Measurements from ENCODE around the gene MYO1H.
"Not testable (repeated sequence)": the region's sequence is repeated elsewhere in the genome, so short reads cannot be mapped to it uniquely, and the experiment has no call there.

Gene MYO1H

GRCh38 chr12:109309381-109310246, 38.1 kb upstream of the MYO1H start:
- Histone ChIP-seq H3K36me3 (ENCODE audit: control insufficient read depth in 2 of 2, insufficient read depth in 2 of 2, low read length in 2 of 2) (no peaks in the 10 kb centered on the region), H3K4me1 (ENCODE audit: control insufficient read depth, insufficient read depth, low read length) (peaks cover 14% of the 10 kb centered on the region), H3K27me3 (ENCODE audit: control insufficient read depth in 1 of 2, insufficient read depth in 2 of 2, low read length in 2 of 2) (peaks cover 21 to 39% of the 10 kb centered on the region in 2 donors), H3K9me3 (ENCODE audit: control insufficient read depth in 2 of 2, low read length in 2 of 2) (no peaks in the 10 kb centered on the region), H3K9ac (ENCODE audit: low read length in 2 of 2) (no peak overlapping the region), H3K27ac (ENCODE audit: low read length) (no peak overlapping the region), H3K4me3 (ENCODE audit: low read length in 2 of 2) (peak overlapping the region; percentile 65 to 73)

GRCh38 chr12:109310247-109311125, 37.2 kb upstream of the MYO1H start:
- Histone ChIP-seq H3K27ac (ENCODE audit: low read length) (no peak overlapping the region), H3K4me1 (ENCODE audit: control insufficient read depth, insufficient read depth, low read length) (peaks cover 14% of the 10 kb centered on the region), H3K27me3 (ENCODE audit: control insufficient read depth in 1 of 2, insufficient read depth in 2 of 2, low read length in 2 of 2) (peaks cover 18 to 39% of the 10 kb centered on the region in 2 donors), H3K36me3 (ENCODE audit: control insufficient read depth in 2 of 2, insufficient read depth in 2 of 2, low read length in 2 of 2) (no peaks in the 10 kb centered on the region), H3K9me3 (ENCODE audit: control insufficient read depth in 2 of 2, low read length in 2 of 2) (no peaks in the 10 kb centered on the region), H3K4me3 (ENCODE audit: low read length in 2 of 2) (peak overlapping the region; percentile 65 to 73), H3K9ac (ENCODE audit: low read length in 2 of 2) (no peak overlapping the region)

- not testable (repeated sequence) for H3K27me3 ChIP-seq (ENCODE audit: control insufficient read depth in 1 of 2, insufficient read depth in 2 of 2, low read length in 2 of 2)
These were observed 26.4 kb upstream of the MYO1H start for GRCh38 chr12:109321294-109321693.

GRCh38 chr12:109329003-109329402, 18.7 kb upstream of the MYO1H start:
- H3K9ac ChIP-seq (ENCODE audit: low read length in 2 of 2): no peak overlapping the region
- H3K4me1 ChIP-seq (ENCODE audit: control insufficient read depth, insufficient read depth, low read length): no peaks in the 10 kb centered on the region
- H3K9me3 ChIP-seq (ENCODE audit: control insufficient read depth in 2 of 2, low read length in 2 of 2): no peaks in the 10 kb centered on the region
- H3K27me3 ChIP-seq (ENCODE audit: control insufficient read depth in 1 of 2, insufficient read depth in 2 of 2, low read length in 2 of 2): no peaks in the 10 kb centered on the region
- no peak overlapping the region for H3K27ac ChIP-seq (ENCODE audit: low read length)
- H3K36me3 ChIP-seq (ENCODE audit: control insufficient read depth in 2 of 2, insufficient read depth in 2 of 2, low read length in 2 of 2): no peaks in the 10 kb centered on the region
- no peak overlapping the region for H3K4me3 ChIP-seq (ENCODE audit: low read length in 2 of 2)

More at GRCh38 chr12:109321294-109321693, 26.4 kb upstream of the MYO1H start:
- not testable (repeated sequence) for H3K4me1 ChIP-seq (ENCODE audit: control insufficient read depth, insufficient read depth, low read length); H3K36me3 ChIP-seq (ENCODE audit: control insufficient read depth in 2 of 2, insufficient read depth in 2 of 2, low read length in 2 of 2); H3K9me3 ChIP-seq (ENCODE audit: control insufficient read depth in 2 of 2, low read length in 2 of 2); H3K9ac ChIP-seq (ENCODE audit: low read length in 2 of 2); H3K4me3 ChIP-seq (ENCODE audit: low read length in 2 of 2); H3K27ac ChIP-seq (ENCODE audit: low read length)

GRCh38 chr12:109329686-109330085, 18.0 kb upstream of the MYO1H start:
- Histone ChIP-seq H3K4me3 (ENCODE audit: low read length in 2 of 2) (no peak overlapping the region), H3K27me3 (ENCODE audit: control insufficient read depth in 1 of 2, insufficient read depth in 2 of 2, low read length in 2 of 2) (no peaks in the 10 kb centered on the region), H3K9ac (ENCODE audit: low read length in 2 of 2) (no peak overlapping the region), H3K9me3 (ENCODE audit: control insufficient read depth in 2 of 2, low read length in 2 of 2) (no peaks in the 10 kb centered on the region), H3K27ac (ENCODE audit: low read length) (no peak overlapping the region), H3K4me1 (ENCODE audit: control insufficient read depth, insufficient read depth, low read length) (no peaks in the 10 kb centered on the region), H3K36me3 (ENCODE audit: control insufficient read depth in 2 of 2, insufficient read depth in 2 of 2, low read length in 2 of 2) (no peaks in the 10 kb centered on the region)

GRCh38 chr12:109330282-109331230, 17.1 kb upstream of the MYO1H start:
- Histone ChIP-seq H3K27ac (ENCODE audit: low read length) (no peak overlapping the region), H3K9ac (ENCODE audit: low read length in 2 of 2) (no peak overlapping the region), H3K4me1 (ENCODE audit: control insufficient read depth, insufficient read depth, low read length) (no peaks in the 10 kb centered on the region), H3K27me3 (ENCODE audit: control insufficient read depth in 1 of 2, insufficient read depth in 2 of 2, low read length in 2 of 2) (no peaks in the 10 kb centered on the region), H3K36me3 (ENCODE audit: control insufficient read depth in 2 of 2, insufficient read depth in 2 of 2, low read length in 2 of 2) (no peaks in the 10 kb centered on the region), H3K4me3 (ENCODE audit: low read length in 2 of 2) (no peak overlapping the region), H3K9me3 (ENCODE audit: control insufficient read depth in 2 of 2, low read length in 2 of 2) (no peaks in the 10 kb centered on the region)

GRCh38 chr12:109331301-109331952, 16.3 kb upstream of the MYO1H start:
- Histone ChIP-seq H3K27ac (ENCODE audit: low read length) (no peak overlapping the region), H3K9me3 (ENCODE audit: control insufficient read depth in 2 of 2, low read length in 2 of 2) (no peaks in the 10 kb centered on the region), H3K27me3 (ENCODE audit: control insufficient read depth in 1 of 2, insufficient read depth in 2 of 2, low read length in 2 of 2) (no peaks in the 10 kb centered on the region), H3K9ac (ENCODE audit: low read length in 2 of 2) (no peak overlapping the region), H3K4me3 (ENCODE audit: low read length in 2 of 2) (no peak overlapping the region), H3K4me1 (ENCODE audit: control insufficient read depth, insufficient read depth, low read length) (no peaks in the 10 kb centered on the region), H3K36me3 (ENCODE audit: control insufficient read depth in 2 of 2, insufficient read depth in 2 of 2, low read length in 2 of 2) (no peaks in the 10 kb centered on the region)

- H3K27ac ChIP-seq (ENCODE audit: low read length): no peak overlapping the region
- no peaks in the 10 kb centered on the region for H3K4me1 ChIP-seq (ENCODE audit: control insufficient read depth, insufficient read depth, low read length)
- H3K4me3 ChIP-seq (ENCODE audit: low read length in 2 of 2): no peak overlapping the region
- H3K27me3 ChIP-seq (ENCODE audit: control insufficient read depth in 1 of 2, insufficient read depth in 2 of 2, low read length in 2 of 2): no peaks in the 10 kb centered on the region
- no peaks in the 10 kb centered on the region for H3K9me3 ChIP-seq (ENCODE audit: control insufficient read depth in 2 of 2, low read length in 2 of 2)
- no peak overlapping the region for H3K9ac ChIP-seq (ENCODE audit: low read length in 2 of 2)
- H3K36me3 ChIP-seq (ENCODE audit: control insufficient read depth in 2 of 2, insufficient read depth in 2 of 2, low read length in 2 of 2): no peaks in the 10 kb centered on the region
These were observed 12.8 kb upstream of the MYO1H start for GRCh38 chr12:109334887-109335286.

- H3K9me3 ChIP-seq (ENCODE audit: control insufficient read depth in 2 of 2, low read length in 2 of 2): no peaks in the 10 kb centered on the region
- no peak overlapping the region for H3K9ac ChIP-seq (ENCODE audit: low read length in 2 of 2)
- no peak overlapping the region for H3K4me3 ChIP-seq (ENCODE audit: low read length in 2 of 2)
- H3K27ac ChIP-seq (ENCODE audit: low read length): no peak overlapping the region
- H3K4me1 ChIP-seq (ENCODE audit: control insufficient read depth, insufficient read depth, low read length): no peaks in the 10 kb centered on the region
- no peaks in the 10 kb centered on the region for H3K36me3 ChIP-seq (ENCODE audit: control insufficient read depth in 2 of 2, insufficient read depth in 2 of 2, low read length in 2 of 2)
- H3K27me3 ChIP-seq (ENCODE audit: control insufficient read depth in 1 of 2, insufficient read depth in 2 of 2, low read length in 2 of 2): no peaks in the 10 kb centered on the region
These were observed 11.1 kb upstream of the MYO1H start for GRCh38 chr12:109336593-109336992.

GRCh38 chr12:109343677-109344076, 4.0 kb upstream of the MYO1H start:
- Histone ChIP-seq H3K9me3 (ENCODE audit: control insufficient read depth in 2 of 2, low read length in 2 of 2) (no peaks in the 10 kb centered on the region), H3K4me3 (ENCODE audit: low read length in 2 of 2) (no peak overlapping the region), H3K36me3 (ENCODE audit: control insufficient read depth in 2 of 2, insufficient read depth in 2 of 2, low read length in 2 of 2) (no peaks in the 10 kb centered on the region), H3K27ac (ENCODE audit: low read length) (no peak overlapping the region), H3K4me1 (ENCODE audit: control insufficient read depth, insufficient read depth, low read length) (no peaks in the 10 kb centered on the region), H3K9ac (ENCODE audit: low read length in 2 of 2) (no peak overlapping the region), H3K27me3 (ENCODE audit: control insufficient read depth in 1 of 2, insufficient read depth in 2 of 2, low read length in 2 of 2) (no peaks in the 10 kb centered on the region)

Measured in stomach smooth muscle (tissue), 2 donors.